NCI-H2196 treated with DMSO at 0.1 percent for 48 hours (cell line): Measurements from ENCODE around the gene AIFM3.
"Not testable (repeated sequence)": the region's sequence is repeated elsewhere in the genome, so short reads cannot be mapped to it uniquely, and the experiment has no call there.

Source experiments
- DNase-seq: peaks from one replicate; lab custom pipeline; 2025; ENCODE audit not compliant: unreplicated experiment; lab: John Stamatoyannopoulos, UW

AIFM3 gene

DNA sequence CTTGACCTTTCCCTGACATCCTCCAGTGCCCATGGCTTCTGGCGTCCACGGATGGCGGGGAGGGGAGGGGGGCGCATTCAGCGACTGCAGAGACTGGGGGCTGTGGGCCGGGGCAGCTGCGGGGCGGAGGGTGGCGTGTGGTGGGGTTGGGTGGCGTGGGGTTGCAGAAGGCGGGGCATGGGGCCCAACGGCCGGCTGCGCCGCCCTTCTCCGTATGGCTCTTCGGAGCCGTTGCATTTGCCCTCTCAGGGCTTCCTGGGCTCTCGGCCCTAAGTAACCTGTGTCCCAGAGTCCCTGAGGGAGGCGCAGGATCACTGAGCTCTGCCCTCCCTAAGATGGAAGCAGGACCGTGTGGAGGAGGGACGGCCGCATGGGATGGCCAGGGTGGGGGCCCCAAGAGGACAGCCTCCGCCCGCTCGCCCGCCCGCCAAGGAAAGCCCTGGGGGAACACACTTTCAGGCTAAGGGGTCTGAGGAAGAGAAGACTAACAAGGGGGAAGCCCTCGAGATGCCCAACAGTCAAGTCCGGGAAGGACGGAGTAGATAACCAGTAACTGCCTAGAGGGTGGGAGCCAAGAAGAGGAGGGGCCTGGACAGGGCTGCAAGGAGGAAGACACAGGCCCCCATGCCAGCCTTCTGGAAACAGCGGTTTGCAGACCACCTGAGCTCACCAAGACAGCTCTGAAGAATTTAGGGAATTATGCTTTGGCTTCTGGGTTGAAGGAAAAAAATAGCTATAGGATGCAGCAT, 9.2 kb upstream of the AIFM3 start:
- DNase-seq = no peak

- DNase-seq = no peak
These were observed 7.2 kb upstream of the AIFM3 start for GRCh38 chr22:20959578-20960461.

GRCh38 chr22:20960609-20961008, 6.4 kb upstream of the AIFM3 start:
- no peak for DNase-seq

- DNase-seq = no peak
These were observed 4.5 kb upstream of the AIFM3 start for GRCh38 chr22:20962491-20962945.

- DNase-seq = no peak
These were observed 3.6 kb upstream of the AIFM3 start for GRCh38 chr22:20963201-20964052.

- no peak for DNase-seq
These were observed 2.8 kb upstream of the AIFM3 start for GRCh38 chr22:20964090-20964798.

DNA sequence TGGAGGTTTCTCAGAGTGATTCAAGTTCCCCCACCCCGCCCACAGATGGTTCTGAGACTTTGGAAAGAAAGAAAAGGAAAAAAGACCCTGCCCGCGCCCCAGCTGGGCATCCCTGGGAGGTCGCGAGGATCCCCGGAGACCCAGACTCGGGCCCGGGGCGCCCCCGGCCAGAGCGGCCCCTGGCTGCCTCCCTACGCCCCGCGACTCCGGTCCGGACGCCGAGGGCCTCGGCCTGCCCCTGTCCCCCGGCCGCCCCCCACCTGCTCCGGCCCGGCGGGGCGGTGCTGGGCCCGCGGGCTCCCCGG, 2.3 kb upstream of the AIFM3 start:
- DNase-seq = no peak

DNA sequence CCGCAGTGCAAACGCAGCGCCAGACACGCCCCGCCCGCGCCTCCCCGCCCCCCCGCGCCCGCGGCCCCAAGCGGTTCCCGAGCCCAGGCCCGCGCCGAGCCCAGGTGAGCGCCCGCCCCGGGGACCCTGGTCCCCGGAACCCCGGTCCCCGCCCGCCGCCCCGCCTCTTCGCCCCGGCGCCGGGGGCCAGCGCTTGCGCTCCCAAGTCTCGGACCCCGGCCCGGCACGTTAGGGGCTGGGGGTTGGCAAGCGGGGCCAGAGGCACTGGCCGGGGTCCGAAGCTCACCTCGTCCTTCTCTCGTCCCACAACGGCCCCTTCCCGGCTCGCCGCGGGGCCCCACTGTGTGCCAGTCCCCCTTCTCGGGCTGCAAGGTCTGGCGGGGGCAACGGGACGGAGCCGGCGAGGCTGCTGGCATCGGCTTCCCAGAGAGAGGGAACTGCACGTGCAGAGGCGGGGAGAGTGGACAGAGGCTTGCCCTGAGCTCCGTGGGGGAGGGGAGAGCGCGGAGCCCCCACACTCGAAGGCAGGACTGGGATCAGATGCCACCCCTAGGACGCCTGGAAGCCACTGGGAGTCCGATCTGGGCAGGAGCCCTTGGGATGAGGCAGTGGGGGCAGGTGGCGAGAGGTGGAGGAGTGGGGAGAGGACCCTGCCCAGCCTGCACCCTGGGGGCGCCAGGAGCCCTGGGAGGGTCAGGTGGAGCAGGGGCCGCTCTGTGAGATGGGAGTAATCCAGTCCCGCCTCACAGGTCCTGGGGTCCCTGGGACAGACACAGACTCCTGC, 1.8 kb upstream of the AIFM3 start:
- no peak for DNase-seq

- no peak for DNase-seq
These were observed 883 bp upstream of the AIFM3 start for GRCh38 chr22:20965888-20966855.

- DNase-seq = no peak
These were observed 699 bp downstream of the AIFM3 start for GRCh38 chr22:20967697-20968211.

GRCh38 chr22:20968281-20968977, 1.4 kb downstream of the AIFM3 start:
- no peak for DNase-seq

DNA sequence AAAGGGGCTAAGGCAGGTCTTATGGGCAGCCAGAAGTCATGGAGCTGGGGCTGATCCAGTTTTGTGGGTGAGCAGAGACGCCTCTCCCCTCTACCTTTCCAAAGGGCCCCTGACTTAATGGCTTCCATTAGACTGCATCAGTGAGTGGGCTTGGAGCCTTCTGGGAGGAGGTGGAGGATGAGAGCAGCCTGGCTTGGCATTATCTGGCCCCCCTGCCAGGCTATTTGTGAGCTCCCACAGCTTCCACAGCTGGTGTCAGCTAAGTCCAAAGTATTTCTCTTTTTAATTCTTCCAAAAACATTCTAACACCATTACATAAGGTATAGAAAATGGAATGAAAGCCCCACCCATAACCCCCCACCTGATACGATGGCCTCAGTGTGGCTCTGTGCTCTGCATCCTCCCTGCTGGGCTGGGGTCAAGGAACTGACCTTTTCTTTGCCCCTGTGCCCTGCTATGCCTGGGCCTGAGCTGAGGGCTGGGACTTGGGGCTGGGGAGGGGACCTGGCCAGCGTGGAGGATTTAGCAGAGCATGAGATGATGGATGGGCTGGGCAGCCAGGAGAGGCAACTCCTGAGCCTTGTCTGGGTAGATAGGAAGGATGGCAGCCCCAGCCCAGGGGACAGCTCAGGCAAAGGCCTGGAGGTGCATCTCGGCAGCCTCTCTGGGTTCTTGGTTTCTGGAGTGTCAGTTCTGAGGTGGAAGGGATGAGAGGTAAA, 4.0 kb downstream of the AIFM3 start:
- no peak for DNase-seq

DNA sequence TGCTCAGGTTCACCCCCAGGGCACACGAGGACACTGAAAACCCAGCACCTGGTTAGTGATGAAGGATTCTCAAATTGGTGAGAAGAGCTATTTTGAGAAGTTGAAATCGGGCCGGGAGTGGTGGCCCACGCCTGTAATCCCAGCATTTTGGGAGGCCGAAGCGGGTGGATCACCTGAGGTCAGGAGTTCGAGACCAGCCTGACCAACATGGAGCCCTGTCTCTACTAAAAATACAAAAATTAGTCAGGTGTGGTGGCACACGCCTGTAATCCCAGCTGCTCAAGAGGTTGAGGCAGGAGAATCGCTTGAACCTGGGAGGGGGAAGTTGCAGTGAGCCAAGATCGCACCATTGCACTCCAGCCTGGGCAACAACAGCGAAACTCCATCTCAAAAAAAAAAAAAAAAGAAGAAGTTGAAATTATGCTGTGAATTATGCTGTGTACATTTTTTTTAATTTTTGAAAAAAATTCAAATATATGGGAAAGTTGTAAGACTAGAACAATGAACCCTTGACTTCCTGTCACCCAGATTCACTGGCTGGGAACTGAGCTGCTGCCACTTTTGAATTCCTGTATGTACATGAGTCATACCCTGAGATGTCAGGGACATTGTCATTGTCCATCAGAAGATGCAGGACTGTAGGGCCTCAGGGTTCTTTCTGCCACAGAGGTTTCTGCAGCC, 5.1 kb downstream of the AIFM3 start:
- not testable (repeated sequence) for DNase-seq

GRCh38 chr22:20972933-20973577, 6.0 kb downstream of the AIFM3 start:
- DNase-seq = no peak

- DNase-seq = no peak
These were observed 6.7 kb downstream of the AIFM3 start for GRCh38 chr22:20973634-20974286.
